ENCODE data around the gene FREM1. TPM values are rescaled to one million over a fixed set of nuclear protein-coding genes. Genes with fewer than 3 reads are reported as not detected.

The FREM1 gene
- polyA plus RNA-seq, 1 of the 3 experiments (the other 2 are of a cell fraction), result 0.26 TPM

GRCh38 chr9:14822666-14823065, 87.6 kb downstream of the FREM1 start (continued):
- TF ChIP-seq IRF3 (IDR thresholded peaks at IDR 0.05; ENCODE audit: low read depth, low read length), result no peak
- no peak for TF ChIP-seq GATA2 (CRISPR knock-in tag; IDR thresholded peaks at IDR 0.05)
- TF ChIP-seq RCOR1 (IDR thresholded peaks at IDR 0.05; ENCODE audit: low read length), result no peak

- H3K9me3 ChIP-seq, result no peaks in the 10 kb centered on the region
- no peak overlapping the region for H3K4me2 ChIP-seq
- H3K9ac ChIP-seq, result no peak overlapping the region
- H3K4me1 ChIP-seq (ENCODE audit: control insufficient read depth in 1 of 2, insufficient read depth in 2 of 2, low read depth in 1 of 2, low read length in 1 of 2), result no peaks in the 10 kb centered on the region
- no peaks in the 10 kb centered on the region for H3K27me3 ChIP-seq (ENCODE audit: insufficient read depth)
- CTCF ChIA-PET, result interaction anchor here (1.3 to 2.0 kb wide), 2 partner anchors 10 to 27 kb away, joined by 3 to 5 read pairs; no protein-coding TSS in a partner anchor
- no peaks in the 10 kb centered on the region for H3F3A ChIP-seq (replicated peaks; ENCODE audit: insufficient read depth)
- H3K9me2 ChIP-seq, result no peaks in the 10 kb centered on the region
- WGBS (ENCODE audit: low lambda C conversion rate), result 66% methylated on average over 4 of the region's 4 CpGs
- H2AFZ ChIP-seq (ENCODE audit: low read depth), result no peak overlapping the region
- no peak overlapping the region for H3K4me3 ChIP-seq (ENCODE audit: low read depth in 2 of 2, low read length in 1 of 2)
- no peaks in the 10 kb centered on the region for H4K20me1 ChIP-seq (ENCODE audit: insufficient read depth)
- H3K27ac ChIP-seq (ENCODE audit: low read depth in 2 of 2, low read length in 1 of 2), result no peak overlapping the region
- no peaks in the 10 kb centered on the region for H3K36me3 ChIP-seq (replicated peaks in 1 of 2; ENCODE audit: control insufficient read depth in 1 of 2, insufficient read depth in 2 of 2, low read length in 1 of 2)
- no peak for TF ChIP-seq NRF1 (IDR thresholded peaks at IDR 0.05; ENCODE audit: low read depth, low read length)
- TF ChIP-seq IRF3 (IDR thresholded peaks at IDR 0.05; ENCODE audit: low read depth, low read length), result no peak
- TF ChIP-seq TEAD4 (IDR thresholded peaks at IDR 0.05; ENCODE audit: borderline replicate concordance, insufficient read depth), result no peak
- TF ChIP-seq POLR2AphosphoS5 (IDR thresholded peaks at IDR 0.05; ENCODE audit: low read depth, low read length), result no peak
- TF ChIP-seq EZH2phosphoT487 (IDR thresholded peaks at IDR 0.05; ENCODE audit: borderline replicate concordance, low read depth), result no peak
- TF ChIP-seq NFIC (IDR thresholded peaks at IDR 0.05; ENCODE audit: borderline replicate concordance), result no peak
- TF ChIP-seq YY1 (IDR thresholded peaks at IDR 0.05; ENCODE audit: low read depth), result no peak
- TF ChIP-seq TCF12 (IDR thresholded peaks at IDR 0.05), result no peak
- no peak for TF ChIP-seq FOXJ3 (CRISPR knock-in tag; IDR thresholded peaks at IDR 0.05)
- TF ChIP-seq RFX5 (IDR thresholded peaks at IDR 0.05; ENCODE audit: low read length), result no peak
- TF ChIP-seq GABPA (IDR thresholded peaks at IDR 0.05; ENCODE audit: low read depth), result no peak
- no peak for TF ChIP-seq FOSL2 (IDR thresholded peaks at IDR 0.05; ENCODE audit: borderline replicate concordance, low read depth)
- DNase-seq, result no peak
- POLR2A ChIA-PET, result no interaction called here
- H3K79me2 ChIP-seq (ENCODE audit: insufficient read depth), result no peaks in the 10 kb centered on the region
Observed at GRCh38 chr9:14819183-14819582, 91.0 kb downstream of the FREM1 start.

- H3K4me2 ChIP-seq, result no peak overlapping the region
- H3K27ac ChIP-seq (ENCODE audit: low read depth in 2 of 2, low read length in 1 of 2), result no peak overlapping the region
- H3K36me3 ChIP-seq (replicated peaks in 1 of 2; ENCODE audit: control insufficient read depth in 1 of 2, insufficient read depth in 2 of 2, low read length in 1 of 2), result no peaks in the 10 kb centered on the region
- no peak overlapping the region for H2AFZ ChIP-seq (ENCODE audit: low read depth)
- no peak overlapping the region for H3K4me3 ChIP-seq (ENCODE audit: low read depth in 2 of 2, low read length in 1 of 2)
- no peak overlapping the region for H3K9ac ChIP-seq
- no peaks in the 10 kb centered on the region for H3K9me3 ChIP-seq
- H3F3A ChIP-seq (replicated peaks; ENCODE audit: insufficient read depth), result no peaks in the 10 kb centered on the region
- no peaks in the 10 kb centered on the region for H3K9me2 ChIP-seq
- DNase-seq, result no peak
- ChIA-PET CTCF (interaction anchor here (1.0 kb wide), 1 partner anchor 45 kb away, joined by 4 read pairs; no protein-coding TSS in a partner anchor), POLR2A (no interaction called here)
- peaks cover 0 to 15% of the 10 kb centered on the region in 2 experiments; a peak in 1 of 4 replicates for H3K4me1 ChIP-seq (ENCODE audit: control insufficient read depth in 1 of 2, insufficient read depth in 2 of 2, low read depth in 1 of 2, low read length in 1 of 2)
- no peaks in the 10 kb centered on the region for H3K79me2 ChIP-seq (ENCODE audit: insufficient read depth)
- no peaks in the 10 kb centered on the region for H3K27me3 ChIP-seq (ENCODE audit: insufficient read depth)
- no peaks in the 10 kb centered on the region for H4K20me1 ChIP-seq (ENCODE audit: insufficient read depth)
- TF ChIP-seq RFX5 (IDR thresholded peaks at IDR 0.05; ENCODE audit: low read length), result no peak
- TF ChIP-seq MXI1 (IDR thresholded peaks at IDR 0.05; ENCODE audit: low read depth, low read length), result no peak
- TF ChIP-seq GATA2 (CRISPR knock-in tag; IDR thresholded peaks at IDR 0.05), result no peak
- TF ChIP-seq MEF2A (IDR thresholded peaks at IDR 0.05; ENCODE audit: borderline replicate concordance, low read depth), result no peak
- no peak for TF ChIP-seq YY1 (IDR thresholded peaks at IDR 0.05; ENCODE audit: low read depth)
- TF ChIP-seq TCF12 (IDR thresholded peaks at IDR 0.05), result no peak
- no peak for TF ChIP-seq RAD21 (IDR thresholded peaks at IDR 0.05; ENCODE audit: low read length)
- no peak for TF ChIP-seq TAF1 (IDR thresholded peaks at IDR 0.05; ENCODE audit: borderline replicate concordance, low read depth, low read length)
- TF ChIP-seq NRF1 (IDR thresholded peaks at IDR 0.05; ENCODE audit: low read depth, low read length), result no peak
- no peak for TF ChIP-seq MAX (IDR thresholded peaks at IDR 0.05; ENCODE audit: low read depth)
- no peak for TF ChIP-seq PBX3 (IDR thresholded peaks at IDR 0.05)
- TF ChIP-seq GABPA (IDR thresholded peaks at IDR 0.05; ENCODE audit: low read depth), result no peak
- TF ChIP-seq EP300 (IDR thresholded peaks at IDR 0.05; ENCODE audit: borderline replicate concordance in 1 of 2, low read depth in 1 of 2, low read length in 1 of 2), result no peak
- no peak for TF ChIP-seq RXRA (IDR thresholded peaks at IDR 0.05; ENCODE audit: borderline replicate concordance, low read depth)
Observed at GRCh38 chr9:14814249-14814628, 96.0 kb downstream of the FREM1 start.
